Activated CD4-positive, alpha-beta T cell treated with anti-CD3 and anti-CD28 coated beads, Interleukin-2, Interleukin-4, amounts not matched to agents 100 ng/mL and 50 ng/mL, durations not matched to agents 16 hours and 8 hours (primary cell): Measurements from ENCODE around the gene TPGS1.
A peak's percentile ranks its signal among the peaks of the same experiment; 100 is the strongest.

ENCODE experiments used
- DNase-seq: peaks from one replicate; pipeline ENCODE4 v3.0.0-alpha.2; 2020; ENCODE audit warnings: low spot score

Gene TPGS1

DNA sequence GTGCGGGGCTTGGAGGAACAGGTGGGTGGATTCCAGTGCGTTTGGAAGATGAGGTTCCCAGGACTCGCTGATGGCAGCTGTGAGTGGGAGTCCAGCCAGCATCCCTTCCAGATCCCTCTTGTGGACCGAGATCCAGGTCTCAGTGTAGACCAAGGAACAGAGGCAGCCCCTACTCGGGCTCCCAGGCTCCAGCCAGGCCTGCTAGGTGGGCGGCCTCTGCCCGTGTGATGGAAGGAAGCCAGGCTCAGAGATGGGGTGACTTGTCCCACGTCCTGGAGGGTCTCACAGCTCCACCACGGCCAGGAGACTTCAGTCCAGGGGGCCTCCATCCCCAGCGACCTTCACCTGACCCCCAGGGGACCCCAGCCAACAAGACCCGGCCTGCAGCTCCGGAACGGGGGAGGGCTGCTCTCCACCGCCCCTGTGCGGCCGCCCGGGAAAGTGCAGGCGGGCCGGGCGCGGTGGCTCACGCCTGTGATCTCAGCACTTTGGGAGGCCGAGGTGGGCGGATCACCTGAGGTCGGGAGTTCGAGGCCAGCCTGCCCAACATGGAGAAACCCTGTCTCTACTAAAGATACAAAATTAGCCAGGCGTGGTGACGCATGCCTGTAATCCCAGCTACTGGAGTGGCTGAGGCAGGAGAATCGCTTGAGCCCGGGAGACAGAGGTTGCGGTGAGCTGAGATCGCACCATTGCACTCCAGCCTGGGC is 11.7 kb upstream of the TPGS1 start:
- peak; percentile 57 for DNase-seq

DNA sequence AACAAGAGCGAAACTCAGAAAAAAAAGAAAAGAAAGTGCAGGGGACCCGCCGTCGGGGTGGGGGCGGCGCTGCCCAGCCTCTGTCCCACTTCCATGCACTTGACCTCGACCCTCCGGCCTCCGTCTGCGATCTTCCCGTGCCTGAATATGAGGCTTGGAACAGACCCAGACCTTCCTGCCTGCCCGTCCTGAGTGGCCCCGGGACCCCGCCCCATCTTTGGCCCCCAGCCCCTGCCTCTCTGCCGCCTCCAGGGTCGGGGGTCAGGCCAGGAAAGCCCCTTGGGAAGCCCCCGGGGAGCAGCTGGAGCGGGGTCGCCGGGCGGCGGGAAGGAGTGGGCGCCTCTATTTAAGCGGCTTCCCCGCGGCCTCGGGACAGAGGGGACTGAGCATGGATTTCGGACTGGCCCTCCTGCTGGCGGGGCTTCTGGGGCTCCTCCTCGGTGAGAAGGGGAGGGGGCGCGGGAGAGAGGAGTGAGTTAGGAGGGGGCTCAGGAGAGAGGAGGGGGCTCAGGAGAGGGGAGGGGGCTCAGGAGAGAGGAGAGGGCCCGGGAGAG is 11.1 kb upstream of the TPGS1 start, which contains the start of gene MADCAM1:
Gene MADCAM1 (plus strand): TSS at position 375 of the 554 bp plus-strand sequence. CDS start 14 bp downstream, at position 389.
- DNase-seq = no peak

DNA sequence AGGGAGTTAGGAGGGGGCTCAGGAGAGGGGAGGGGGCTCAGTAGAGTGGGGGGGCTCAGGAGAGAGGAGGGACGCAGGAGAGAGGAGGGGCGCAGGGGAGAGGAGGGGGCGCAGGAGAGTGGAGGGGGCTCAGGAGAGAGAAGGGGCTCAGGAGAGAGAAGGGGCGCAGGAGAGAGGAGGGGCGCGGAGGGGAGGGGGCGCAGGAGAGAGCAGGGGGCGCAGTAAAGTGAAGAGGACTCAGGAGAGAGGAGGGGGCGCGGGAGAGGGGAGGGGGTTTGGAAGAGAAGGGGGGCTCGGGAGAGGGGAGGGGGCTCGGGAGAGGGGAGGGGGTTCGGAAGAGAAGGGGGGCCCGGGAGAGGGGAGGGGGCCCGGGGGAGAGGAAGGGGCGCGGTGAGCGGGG is 10.3 kb upstream of the TPGS1 start:
- no peak for DNase-seq

DNA sequence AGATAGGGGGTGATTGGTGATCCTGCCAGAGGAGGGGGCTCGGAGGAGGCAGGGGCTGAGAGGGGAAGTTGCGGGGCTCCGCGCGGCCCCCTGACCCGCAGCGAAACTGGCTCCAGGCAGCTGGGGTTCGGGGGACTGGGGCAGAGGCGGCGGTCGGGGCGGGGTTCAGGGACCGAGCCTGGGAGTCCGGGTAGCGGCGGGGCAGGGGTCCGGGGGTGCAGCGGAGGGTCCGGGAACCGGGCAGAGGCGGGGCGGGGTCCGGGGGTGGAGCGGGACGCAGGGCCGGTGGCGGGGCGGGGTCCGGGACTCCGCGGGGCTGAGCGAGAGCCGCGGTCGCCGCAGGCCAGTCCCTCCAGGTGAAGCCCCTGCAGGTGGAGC is 9.8 kb upstream of the TPGS1 start:
- no peak for DNase-seq

DNA sequence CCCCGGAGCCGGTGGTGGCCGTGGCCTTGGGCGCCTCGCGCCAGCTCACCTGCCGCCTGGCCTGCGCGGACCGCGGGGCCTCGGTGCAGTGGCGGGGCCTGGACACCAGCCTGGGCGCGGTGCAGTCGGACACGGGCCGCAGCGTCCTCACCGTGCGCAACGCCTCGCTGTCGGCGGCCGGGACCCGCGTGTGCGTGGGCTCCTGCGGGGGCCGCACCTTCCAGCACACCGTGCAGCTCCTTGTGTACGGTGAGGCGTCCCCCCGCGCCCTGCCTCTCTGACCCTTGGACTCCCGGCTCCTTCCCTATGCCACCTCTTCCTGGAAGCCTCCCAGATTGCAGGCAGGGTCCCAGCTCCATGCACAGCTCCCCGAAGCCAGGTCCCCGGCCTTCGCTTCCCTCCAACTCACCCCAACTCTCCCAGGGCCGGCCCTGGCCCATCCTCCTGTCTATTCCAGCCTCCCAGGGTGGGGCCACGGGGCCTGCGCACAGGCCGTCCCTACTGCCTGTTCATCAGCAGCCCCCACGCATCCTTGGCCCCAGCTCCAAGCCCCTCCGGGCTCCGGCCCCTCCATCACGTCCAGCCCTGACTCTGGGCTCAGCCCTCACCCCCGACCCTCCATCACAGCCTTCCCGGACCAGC is 9.3 kb upstream of the TPGS1 start:
- no peak for DNase-seq

DNA sequence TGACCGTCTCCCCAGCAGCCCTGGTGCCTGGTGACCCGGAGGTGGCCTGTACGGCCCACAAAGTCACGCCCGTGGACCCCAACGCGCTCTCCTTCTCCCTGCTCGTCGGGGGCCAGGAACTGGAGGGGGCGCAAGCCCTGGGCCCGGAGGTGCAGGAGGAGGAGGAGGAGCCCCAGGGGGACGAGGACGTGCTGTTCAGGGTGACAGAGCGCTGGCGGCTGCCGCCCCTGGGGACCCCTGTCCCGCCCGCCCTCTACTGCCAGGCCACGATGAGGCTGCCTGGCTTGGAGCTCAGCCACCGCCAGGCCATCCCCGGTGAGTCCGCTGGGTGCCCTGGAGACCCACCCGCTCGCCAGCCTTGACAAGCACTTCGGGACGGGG is 8.8 kb upstream of the TPGS1 start:
- no peak for DNase-seq

DNA sequence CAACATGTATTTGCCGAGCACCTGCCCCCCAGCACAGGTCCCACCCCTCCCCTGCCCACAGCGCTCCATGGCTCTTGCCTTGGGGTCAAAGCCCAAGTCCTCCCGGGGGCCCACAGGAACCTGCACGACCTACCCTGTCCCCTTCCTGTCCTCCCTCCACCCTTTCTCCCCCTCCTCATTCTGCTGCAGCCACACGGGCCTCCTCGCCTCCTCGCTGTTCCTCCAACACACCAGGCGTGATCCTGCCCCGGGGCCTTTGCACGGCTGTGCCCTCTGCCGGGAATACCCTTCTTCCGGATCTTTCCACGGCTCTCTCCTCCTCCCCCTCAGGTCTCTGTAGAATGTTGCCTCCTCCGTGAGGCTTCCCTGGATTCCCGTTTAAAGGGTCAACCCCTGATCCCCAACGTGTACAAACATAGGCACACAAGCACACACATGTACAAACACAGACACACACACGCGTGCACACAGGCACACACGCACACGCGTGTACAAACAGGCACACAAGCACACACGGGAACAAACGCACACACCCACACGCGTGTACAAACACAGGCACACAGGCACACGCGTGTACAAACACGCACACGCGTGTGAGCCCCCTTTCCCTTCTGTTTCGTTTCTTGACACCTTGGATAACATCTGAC is 8.2 kb upstream of the TPGS1 start:
- DNase-seq = no peak

DNA sequence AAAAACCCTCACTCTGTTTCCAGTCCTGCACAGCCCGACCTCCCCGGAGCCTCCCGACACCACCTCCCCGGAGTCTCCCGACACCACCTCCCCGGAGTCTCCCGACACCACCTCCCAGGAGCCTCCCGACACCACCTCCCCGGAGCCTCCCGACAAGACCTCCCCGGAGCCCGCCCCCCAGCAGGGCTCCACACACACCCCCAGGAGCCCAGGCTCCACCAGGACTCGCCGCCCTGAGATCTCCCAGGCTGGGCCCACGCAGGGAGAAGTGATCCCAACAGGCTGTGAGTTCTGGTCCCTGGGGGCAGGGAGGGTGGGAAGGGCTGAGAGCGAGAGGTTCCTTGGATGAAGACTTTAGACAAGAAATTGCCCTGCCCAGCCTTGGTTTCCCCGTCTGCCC is 5.7 kb upstream of the TPGS1 start:
- no peak for DNase-seq

DNA sequence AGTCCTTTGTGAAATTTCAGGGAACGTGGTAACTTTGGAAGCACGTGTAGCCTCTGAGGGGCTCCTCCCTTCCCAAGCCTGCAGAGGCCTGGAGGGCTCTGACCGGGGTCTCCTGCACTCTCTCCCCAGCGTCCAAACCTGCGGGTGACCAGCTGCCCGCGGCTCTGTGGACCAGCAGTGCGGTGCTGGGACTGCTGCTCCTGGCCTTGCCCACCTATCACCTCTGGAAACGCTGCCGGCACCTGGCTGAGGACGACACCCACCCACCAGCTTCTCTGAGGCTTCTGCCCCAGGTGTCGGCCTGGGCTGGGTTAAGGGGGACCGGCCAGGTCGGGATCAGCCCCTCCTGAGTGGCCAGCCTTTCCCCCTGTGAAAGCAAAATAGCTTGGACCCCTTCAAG is 2.7 kb upstream of the TPGS1 start:
- no peak for DNase-seq

DNA sequence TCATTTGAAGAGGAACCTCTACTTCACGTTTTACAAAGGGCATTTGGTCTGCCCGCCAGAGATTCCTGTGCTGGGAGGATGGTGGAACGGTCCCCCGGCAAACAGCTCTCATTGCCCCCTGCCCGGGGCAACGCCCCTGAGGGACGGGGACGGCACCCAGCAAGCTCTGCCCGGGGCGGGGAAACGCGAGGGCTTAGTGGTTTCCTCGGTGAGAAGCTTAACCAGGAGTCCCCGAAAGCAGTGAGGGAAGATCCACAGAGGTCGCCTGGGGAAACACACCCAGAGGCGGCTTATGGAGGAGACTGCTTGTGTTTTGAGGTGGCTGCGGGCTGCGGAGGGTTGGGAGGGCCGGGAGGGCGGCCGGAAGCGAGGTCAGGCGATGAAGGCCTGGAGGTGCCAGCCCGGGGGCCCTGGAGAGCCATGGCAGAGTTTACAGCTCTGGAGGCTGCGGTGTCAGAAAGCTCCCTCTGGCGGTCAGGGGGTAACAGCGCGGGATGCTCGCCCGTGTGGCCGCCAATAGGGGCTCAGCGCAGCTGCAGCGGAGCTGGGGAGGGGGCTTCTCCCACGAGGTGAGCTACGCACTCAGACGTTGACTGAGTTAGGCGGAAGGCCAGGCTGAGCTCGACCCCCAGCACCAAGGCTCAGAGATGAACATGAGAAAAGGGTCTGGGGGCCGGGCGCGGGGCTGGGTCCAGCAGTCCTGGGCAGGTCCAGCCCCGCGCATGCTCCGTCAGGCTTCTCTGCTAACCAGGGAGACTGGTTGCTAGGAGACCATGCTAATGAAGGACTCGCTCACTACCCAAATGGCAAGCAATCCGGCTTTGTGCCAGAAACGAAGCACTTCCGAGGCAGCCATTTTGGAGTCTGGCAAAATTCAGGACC is 652 bp upstream of the TPGS1 start:
- DNase-seq = peak; percentile 98

DNA sequence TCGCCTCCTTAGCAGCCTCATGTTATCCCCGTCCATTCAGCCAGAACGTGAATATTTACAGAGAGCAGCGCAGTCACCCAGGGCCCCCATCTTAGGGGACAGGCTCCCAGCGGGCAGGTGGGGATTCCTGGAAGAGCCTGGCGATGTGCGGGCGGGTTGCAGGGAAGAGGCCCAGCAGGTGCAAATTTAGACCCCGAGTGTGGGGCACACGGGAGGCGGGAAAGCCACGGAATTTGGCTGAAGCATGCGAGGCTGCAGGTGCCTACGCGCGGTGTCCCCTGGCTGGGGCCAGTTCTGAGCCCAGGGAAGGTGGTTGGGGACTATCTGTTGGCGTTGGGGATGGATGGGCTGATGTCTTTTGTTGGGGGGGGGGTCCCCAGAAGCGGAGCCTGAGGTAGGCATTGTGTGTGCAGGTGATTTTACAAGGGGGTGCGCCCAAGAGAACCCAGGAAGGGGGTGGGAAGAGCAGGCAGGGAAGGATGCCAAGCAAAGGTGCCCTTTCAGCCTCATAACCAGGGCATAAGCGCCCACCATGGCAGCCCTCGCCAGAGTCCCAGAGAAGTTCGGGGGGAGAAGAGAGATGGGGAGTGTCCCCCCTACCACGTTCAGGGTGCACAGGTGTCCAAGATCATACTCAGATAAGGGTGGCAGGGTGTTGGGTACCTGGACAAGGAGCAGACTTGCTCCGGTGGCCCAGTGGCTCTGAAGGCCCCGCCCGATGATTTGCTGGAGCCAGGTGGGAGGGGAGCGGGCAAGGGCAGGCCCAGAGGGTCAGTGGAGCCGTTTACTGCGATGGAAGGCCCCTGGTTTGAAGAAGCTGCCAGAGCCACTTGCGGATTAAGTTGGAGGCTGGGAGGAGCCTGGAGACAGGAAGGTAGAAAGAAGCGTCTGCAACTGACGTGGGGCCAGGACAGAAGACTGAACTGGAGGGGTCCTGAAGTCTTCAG is 1.2 kb downstream of the TPGS1 start:
- no peak for DNase-seq

DNA sequence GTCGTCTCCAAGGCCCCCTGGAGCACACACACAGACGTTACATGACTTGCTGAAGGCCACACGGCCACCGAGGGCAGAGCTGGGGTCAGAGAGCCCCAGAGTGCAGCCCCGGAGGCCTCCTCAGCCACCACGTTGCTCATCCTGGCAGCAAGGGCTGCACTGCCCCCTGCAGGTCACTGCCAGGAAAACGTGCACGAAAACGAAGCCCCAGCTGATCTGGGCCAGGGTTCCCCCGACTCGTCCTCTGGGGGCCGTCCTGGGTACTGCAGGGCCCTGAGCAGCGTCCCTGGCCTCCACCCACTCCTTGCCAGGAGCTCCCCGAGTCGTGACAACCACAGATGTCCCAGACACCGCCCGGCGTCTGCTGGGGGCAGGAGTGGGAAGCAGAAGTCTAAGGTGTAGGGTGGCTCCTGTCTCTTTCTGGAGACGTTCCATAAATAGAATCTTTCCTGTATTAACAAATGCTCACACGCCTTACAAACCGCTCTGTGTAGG is 3.4 kb downstream of the TPGS1 start:
- DNase-seq = peak; percentile 97

DNA sequence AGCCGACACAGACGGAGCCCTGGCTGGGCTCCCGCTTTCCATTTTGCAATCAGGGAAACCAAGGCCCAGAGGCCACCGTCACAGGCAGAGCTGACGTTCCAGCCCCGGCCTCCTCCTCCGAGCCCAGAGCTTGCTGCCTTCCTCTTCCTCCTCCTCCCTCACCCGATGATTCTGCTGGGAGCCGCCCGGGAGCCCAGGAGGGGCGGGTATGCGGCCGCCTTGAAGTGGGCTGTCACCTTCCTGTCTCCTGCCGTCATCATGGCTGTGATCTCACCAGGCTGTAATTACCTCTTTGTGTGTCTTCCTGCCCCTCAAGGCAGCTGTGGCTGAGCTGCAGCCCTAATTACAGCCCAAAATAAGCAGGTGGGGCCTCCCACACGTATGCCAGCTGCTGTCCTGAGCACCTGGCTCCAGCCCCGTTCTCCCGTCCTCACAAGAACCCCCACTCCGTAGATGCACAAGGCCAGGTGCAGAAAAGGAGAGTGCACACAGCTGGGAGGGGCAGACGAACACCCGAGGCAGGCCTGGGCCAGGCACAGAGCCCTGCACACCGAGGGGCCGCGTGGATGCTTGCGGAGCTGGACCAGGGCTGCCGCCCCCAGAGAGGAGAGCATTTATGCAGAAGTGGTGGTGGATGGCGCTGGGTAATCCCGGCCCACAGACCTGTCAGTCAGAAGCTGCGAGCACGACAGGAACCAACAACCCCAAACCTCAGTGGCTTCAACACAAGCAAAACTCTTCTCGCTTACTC is 4.0 kb downstream of the TPGS1 start:
- peak; percentile 77 for DNase-seq

DNA sequence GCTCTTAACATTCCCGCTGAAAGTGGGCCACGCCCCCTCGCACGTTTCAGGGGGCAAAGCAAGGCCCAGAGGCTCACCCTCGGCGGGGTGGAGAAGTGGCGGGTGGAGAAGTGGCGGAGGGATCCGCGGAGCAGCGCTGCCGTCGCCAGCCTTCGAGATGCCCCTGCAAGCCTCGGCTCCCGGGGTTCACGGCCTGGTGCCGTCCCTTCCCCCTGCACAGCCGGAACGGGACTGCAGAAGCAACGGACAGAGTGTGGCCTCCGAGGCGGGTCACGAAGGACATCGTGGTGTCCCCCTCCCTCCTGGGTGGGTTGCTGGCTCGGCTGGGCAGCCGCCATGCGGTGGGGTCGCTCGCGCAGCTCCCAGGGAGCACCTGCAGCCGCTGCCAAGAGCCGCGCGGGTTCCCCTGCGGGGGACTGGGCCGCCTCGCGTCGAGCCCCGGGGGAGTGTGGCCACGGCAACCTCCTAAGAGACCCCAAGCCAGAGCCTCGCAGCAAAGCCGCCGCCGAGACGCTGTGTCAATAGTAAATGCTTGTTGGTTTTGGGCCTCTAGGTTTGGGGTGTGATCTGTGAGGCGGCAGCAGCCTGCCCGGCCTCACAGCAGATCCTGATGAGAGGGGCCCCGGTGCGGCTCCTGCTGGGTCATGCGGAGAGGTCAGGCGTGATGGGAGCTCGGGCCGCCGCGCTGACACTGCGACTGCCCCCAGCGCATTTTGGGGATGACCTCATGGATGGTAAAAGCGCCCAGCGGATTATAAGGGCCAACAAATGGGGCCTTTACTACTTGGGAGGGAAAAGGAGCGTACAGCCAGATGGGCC is 5.5 kb downstream of the TPGS1 start:
- DNase-seq = no peak

DNA sequence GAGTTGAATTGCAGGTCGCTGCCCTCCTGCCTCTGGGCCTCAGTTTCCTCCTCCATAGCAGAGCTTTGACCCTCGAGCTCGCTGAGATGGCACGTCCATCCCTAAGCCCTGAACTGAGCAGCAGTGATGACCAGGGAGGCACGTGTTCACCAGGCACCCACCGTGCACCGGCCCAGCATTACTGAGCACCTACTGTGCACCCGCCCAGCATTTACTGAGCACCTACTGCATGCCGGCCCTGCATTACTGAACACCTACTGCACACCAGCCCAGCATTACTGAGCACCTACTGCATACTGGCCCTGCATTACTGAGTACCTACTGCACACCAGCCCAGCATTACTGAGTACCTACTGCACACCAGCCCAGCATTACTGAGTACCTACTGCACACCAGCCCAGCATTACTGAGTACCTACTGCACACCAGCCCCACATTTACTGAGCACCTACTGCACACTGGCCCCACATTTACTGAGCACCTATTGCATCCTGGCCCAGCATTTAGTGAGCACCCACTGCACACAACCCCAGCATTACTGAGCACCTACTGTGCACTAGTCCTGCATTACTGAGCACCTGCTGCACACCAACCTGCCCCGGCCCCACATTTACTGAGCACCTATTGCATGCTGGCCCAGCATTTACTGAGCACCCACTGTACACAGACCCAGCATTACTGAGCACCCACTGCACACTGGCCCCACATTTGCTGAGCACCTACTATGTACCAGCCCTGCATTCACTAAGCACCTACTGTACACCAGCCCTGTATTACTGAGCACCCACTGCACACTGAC is 6.3 kb downstream of the TPGS1 start:
- DNase-seq = no peak

DNA sequence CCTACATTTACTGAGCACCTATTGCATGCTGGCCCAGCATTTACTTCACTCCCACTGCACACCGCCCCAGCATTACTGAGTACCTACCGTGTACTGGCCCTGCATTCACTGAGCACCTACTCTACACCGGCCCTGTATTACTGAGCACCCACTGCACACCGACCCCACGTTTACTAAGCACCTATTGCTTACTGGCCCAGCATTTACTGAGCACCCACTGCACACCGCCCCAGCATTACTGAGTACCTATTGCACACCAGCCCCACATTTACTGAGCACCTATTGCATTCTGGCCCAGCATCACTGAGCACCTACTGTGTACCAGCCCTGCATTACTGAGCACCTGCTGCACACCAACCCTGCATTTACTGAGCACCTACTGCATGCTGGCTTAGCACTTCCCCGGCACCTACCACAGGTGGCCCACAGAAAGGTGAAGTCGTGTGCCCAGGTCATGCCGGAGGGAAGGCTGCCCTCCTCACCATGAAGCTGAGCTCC is 6.9 kb downstream of the TPGS1 start:
- no peak for DNase-seq

DNA sequence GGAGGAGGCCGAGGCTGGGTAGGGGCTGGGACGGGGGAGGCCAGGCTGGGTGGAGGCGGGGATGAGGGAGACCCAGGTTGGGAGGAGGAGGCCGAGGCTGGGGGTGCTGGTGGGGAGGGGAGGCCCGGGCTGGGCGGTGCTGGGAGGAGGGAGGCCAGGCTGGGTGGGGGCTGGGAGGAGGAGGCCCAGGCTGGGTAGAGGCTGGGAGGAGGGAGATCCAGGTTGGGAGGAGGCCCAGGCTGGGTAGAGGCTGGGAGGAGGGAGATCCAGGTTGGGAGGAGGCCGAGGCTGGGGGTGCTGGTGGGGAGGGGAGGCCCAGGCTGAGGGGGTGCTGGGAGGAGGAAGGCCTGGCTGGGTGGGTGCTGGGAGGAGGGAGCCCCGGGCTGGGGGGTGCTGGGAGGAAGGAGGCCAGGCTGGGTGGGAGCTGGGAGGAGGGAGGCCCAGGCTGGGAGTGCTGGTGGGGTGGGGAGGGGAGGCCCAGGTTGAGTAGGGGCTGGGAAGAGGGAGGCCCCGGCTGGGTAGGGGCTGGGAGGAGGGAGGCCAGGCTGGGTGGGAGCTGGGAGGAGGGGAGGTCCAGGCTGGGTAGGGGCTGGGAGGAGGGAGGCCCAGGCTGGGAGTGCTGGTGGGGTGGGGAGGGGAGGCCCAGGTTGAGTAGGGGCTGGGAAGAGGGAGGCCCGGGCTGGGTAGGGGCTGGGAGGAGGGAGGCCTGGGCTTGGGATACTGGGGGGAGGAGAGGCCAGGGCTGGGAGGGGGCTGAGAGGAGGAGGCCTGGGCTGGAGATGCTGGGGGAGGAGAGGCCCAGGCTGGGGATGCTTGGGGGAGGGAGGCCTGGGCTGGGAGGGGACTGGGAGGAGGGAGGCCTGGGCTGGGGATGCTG is 10.7 kb downstream of the TPGS1 start:
- DNase-seq = no peak
